HG03280 (cell line): ENCODE data around the gene FGF1.

ENCODE experiments used
- ATAC-seq: cut with Tn5 transposase; IDR thresholded peaks from one replicate; pipeline ENCODE4 v1.9.1; 2021; ENCODE audit warnings: mild to moderate bottlenecking, moderate library complexity; ENCODE audit not compliant: unreplicated experiment

Gene FGF1

DNA sequence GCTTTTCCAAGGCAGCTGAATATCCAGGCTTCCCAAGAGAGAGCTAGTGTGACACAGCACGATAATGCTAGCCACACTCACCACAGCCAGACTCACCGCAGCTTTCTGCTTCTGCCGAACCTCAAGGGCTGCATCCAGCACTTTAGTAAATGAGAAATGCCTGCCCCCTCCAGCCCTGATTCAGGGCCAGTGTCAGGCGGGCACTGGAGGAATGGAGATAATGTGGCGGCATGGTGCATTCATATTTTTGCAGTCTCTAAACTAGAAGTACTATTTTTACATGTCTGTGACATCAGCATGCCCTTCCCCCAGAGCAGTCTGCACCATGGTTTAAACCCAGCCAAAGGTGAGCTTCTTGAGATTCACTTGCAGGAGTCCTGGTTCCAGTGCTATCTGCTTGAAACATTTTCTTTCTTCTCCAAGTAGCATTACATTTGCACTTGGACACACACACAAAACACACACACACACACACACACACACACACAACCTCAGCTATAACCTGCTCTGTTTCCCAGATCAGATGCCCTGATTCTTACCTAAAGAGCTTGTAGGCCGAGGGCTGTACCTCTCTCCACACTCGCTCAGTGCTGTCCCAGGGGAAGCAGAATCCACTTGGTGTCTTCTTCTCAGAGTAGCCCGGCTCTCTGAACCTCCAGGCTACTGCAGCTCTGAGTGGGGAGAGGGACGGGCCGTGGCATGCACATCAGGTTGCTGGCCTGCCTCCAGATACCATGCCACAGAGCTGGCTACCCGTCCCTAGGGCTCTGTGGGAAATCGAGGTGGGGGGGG lies at the start of gene FGF1:
Gene FGF1 (minus strand): TSS at position 673 of the 792 bp plus-strand sequence. CDS start 71,963 bp downstream, outside the sequence.
- no peak for ATAC-seq

DNA sequence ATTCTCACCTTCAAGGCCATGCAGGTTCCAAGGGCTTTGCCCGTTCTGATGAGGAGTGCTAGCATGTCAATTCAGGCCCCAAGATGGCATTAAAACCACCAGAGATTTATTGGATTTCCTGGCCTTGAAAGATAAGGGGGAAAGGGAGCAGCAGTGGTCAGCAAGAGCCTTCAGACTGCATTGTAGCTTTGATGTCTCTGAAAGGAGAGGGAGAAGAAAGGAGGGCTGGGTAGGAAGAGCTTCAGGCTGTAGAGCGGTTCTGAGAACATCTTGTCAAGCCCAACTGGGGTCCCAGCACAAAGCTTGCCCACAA lies 41.8 kb upstream of the FGF1 start:
- ATAC-seq: no peak

GRCh38 chr5:142726188-142726731 lies 40.4 kb upstream of the FGF1 start:
- ATAC-seq: no peak

DNA sequence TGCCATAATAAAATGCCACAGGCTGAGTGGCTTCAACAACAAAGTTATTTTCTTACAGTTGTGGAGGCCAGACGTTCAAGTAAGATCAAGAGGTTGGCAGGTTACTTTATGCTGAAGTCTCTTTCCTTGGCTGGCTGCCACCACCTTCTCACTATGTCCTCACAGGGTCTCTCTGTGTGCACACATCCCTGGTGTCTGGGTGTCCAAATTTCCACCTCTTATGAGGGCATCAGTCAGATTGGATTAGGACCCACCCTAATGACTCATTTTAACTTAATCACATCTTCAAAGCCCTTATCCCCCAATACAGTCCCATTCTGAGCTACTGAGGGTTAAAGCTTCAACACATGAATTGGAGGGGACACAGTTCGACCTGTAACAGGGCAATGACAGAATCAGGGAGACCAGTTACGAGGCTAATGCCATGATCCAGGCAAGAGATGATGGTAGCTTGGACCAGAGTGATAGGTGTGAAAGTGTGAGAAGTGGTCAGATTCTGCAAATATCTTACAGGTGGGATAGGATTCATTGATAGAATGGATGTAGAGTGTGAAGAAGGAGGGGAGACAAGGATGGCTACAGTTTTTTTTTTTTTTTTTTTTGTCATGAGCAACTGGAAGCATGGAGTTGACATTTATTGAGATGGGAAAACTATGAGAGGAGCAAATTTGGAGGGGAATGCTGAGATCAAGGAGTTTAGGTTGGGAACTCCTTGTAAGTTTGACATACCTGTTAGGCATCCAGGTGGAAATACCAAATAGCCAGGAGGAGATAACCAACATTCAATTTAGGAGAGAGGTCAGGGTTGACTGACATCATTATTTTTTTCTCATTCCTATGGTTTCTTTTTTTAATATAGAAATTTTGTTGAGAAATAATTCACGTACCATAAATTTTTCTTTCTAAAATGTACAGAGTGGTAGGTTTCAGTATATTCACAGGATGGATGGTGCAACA lies 39.6 kb upstream of the FGF1 start:
- ATAC-seq: no peak

GRCh38 chr5:142724821-142725220 lies 38.9 kb upstream of the FGF1 start:
- ATAC-seq: no peak

- no peak for ATAC-seq
Measured at GRCh38 chr5:142722896-142723295, 37.0 kb upstream of the FGF1 start.

- no peak for ATAC-seq
Measured at GRCh38 chr5:142722146-142722545, 36.3 kb upstream of the FGF1 start.

- no peak for ATAC-seq
Measured at GRCh38 chr5:142720641-142721271, 34.9 kb upstream of the FGF1 start.

DNA sequence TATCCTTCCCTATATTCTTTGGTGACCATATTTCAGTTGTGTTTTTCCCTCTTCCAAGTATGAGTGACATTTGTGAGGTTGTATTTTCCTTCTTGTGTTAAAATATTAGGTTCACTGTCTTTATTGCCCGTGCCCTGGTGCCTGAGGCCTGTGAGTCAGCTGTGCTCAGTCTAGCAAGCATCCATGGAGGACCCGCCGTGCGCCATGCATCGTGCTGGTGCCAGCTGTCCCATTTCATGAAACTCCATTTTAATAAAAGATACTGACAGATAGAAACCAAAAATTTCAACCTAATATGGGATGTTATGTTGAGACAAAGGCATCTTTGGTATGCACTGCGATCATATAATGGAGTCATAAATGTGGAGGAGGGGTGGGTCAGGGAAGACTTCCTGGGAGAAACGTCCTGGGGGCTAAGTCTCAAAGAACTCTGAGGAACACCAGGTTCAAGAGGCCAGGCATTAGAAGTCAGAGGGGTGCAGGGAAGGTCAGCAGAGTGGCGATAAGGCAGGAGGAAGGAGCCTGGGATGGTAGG lies 34.0 kb upstream of the FGF1 start:
- no peak for ATAC-seq

DNA sequence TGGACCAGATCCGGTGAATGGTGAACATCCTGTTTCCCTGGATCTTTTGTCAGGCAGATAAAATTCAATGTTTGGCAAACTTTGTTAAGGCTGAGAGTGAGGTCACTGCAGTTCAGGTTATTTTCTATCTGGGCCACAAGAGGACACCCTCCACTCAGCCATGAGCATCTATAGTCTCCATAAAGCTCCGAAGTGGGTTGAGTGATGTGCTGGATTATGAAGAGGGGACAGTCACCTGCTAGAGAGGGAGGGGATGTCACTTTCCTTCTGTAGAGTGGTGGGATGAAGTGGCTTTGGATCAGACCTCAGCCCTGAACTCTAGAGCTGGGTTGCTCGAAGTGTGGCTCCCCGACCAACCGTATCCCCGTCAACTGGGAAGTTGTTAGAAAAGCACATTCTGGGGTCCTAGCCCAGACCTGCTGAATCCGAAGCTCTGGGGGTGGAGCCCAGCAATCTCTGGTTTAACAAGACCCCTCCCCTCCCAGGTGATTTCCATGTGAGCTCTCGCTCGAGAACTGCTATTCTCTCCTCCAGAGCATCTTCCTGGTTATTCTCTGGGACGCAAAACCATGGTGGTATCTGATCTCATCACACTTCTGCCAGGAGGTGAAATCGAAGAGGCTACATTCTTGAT lies 31.8 kb upstream of the FGF1 start:
- ATAC-seq: no peak

GRCh38 chr5:142716963-142717362 lies 31.1 kb upstream of the FGF1 start:
- peak; percentile 47 for ATAC-seq

- ATAC-seq: no peak
Measured at GRCh38 chr5:142715291-142715690, 29.4 kb upstream of the FGF1 start.

- ATAC-seq: peak; percentile 99
Measured at GRCh38 chr5:142713121-142713706, 27.3 kb upstream of the FGF1 start.

DNA sequence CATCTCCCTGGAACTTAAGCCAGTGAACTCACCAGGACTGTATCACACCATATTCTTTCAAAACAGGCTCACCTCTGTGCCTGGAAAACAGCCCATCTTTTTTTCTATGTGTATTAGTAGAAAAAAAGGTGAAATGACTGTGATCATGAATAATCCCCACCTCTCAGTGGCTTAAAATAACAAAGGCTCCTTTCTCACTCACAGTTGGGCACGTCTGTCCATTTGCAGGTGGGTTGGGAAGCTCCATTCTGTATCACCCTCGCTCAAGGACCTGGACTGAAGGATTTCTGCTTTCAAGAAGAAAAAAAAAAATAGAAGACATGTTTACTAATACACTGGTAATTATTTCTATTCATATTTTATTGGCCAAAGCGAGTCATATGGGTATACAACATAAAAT lies 17.3 kb upstream of the FGF1 start:
- ATAC-seq: no peak

DNA sequence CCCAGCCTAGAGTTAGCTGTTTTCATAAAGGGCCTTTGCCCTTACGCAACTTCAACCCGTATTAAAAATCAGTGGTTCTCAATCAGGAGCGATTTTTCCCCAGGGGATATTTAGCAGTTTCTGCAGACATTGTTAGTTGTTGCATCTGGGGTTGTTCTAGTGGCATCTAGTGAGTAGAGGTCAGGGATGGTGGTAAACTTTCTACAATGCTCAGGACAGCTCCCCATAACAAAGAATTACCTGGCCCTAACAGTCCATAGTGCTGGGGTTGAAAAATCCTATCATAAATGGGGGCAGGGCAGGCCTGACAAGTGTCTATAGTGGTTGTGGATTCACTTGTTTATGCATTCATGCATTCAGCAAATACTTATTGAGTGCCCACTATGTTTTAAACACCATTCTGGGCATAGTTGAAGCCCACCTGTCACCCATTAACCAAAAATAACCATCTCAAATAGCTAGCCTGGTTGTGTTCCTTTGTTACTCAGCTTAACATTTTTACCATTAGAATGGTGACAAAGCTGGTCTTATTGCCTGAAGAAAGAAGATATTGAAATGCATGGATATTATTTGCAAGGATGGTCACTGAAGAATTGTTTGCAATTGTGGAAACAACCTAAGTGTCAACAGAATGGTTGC lies 15.9 kb upstream of the FGF1 start:
- no peak for ATAC-seq

- no peak for ATAC-seq
Measured at GRCh38 chr5:142700566-142700965, 14.7 kb upstream of the FGF1 start.

GRCh38 chr5:142699184-142699720 lies 13.4 kb upstream of the FGF1 start:
- ATAC-seq: no peak

GRCh38 chr5:142698447-142699183 lies 12.7 kb upstream of the FGF1 start:
- no peak for ATAC-seq
